PC-3 (cell line): Measurements from ENCODE around the gene TCERG1L. TPM values are rescaled to one million over a fixed set of nuclear protein-coding genes. Genes with fewer than 3 reads are reported as not detected.

Experiments
- ATAC-seq: fragments of 200-7000 bp; cut with Tn5 transposase; 2 replicates; pipeline ENCODE4 v1.9.1; 2020; ENCODE audit warnings: mild to moderate bottlenecking, moderate library complexity
- BruUV-seq: library from RNA; stranded (reverse); fragments of 400-500 nt; replicated peaks from 2 replicates; lab custom pipeline; 2021; lab: Mats Ljungman, UMichigan
- CTCF ChIA-PET: fragments of 300-600 bp; sonication (Branson Sonifier 250); formaldehyde crosslinking; loops from one replicate; lab custom pipeline; 2022; ENCODE audit warnings: antibody characterized with exemption; lab: Charles Lee
- POLR2A ChIA-PET: fragments of 300-600 bp; sonication (Branson Sonifier 250); formaldehyde crosslinking; loops from one replicate; lab custom pipeline; 2022; ENCODE audit warnings: antibody characterized with exemption; ENCODE audit not compliant: unreplicated experiment; lab: Charles Lee
- DNase-seq: peaks from one replicate; pipeline ENCODE4 v3.0.0-alpha.2; 2015
- H2AFZ ChIP-seq: fragments of 300-600 bp; sonication (generic); 2 replicates; pipeline ENCODE4 v1.6.0; 2016; ENCODE audit warnings: antibody characterized with exemption, low read length
- H3F3A ChIP-seq: fragments of 300-600 bp; sonication (generic); one replicate; pipeline ENCODE4 v1.6.0; 2017; ENCODE audit warnings: antibody characterized with exemption, low read length, control low read depth, mild to moderate bottlenecking; ENCODE audit not compliant: unreplicated experiment
- H3K27ac ChIP-seq: fragments of 300-600 bp; sonication (generic); 2 replicates; pipeline ENCODE4 v1.5.1; 2016; ENCODE audit warnings: mild to moderate bottlenecking, low read length
- H3K27me3 ChIP-seq: fragments of 300-600 bp; sonication (generic); 2 replicates; pipeline ENCODE4 v1.6.1; 2016; ENCODE audit warnings: low read length, mixed read lengths
- H3K36me3 ChIP-seq: fragments of 300-600 bp; sonication (generic); 2 replicates; pipeline ENCODE4 v1.6.1; 2016; ENCODE audit warnings: low read depth, mixed run types, low read length, mixed read lengths
- H3K4me1 ChIP-seq: fragments of 300-600 bp; sonication (generic); 2 replicates; pipeline ENCODE4 v1.5.1; 2016; ENCODE audit warnings: low read length; ENCODE audit not compliant: insufficient read depth
- H3K4me2 ChIP-seq: fragments of 300-600 bp; sonication (generic); 2 replicates; pipeline ENCODE4 v1.6.0; 2016; ENCODE audit warnings: low read length
- H3K4me3 ChIP-seq: fragments of 300-600 bp; sonication (generic); 2 replicates; pipeline ENCODE4 v1.5.1; 2016; ENCODE audit warnings: mild to moderate bottlenecking, low read length, mixed read lengths
- H3K79me2 ChIP-seq: fragments of 300-600 bp; sonication (generic); 2 replicates; pipeline ENCODE4 v1.6.1; 2017; ENCODE audit warnings: low read length, mixed read lengths
- H3K9ac ChIP-seq: fragments of 300-600 bp; sonication (generic); 2 replicates; pipeline ENCODE4 v1.6.0; 2016; ENCODE audit warnings: mild to moderate bottlenecking, low read length
- H3K9me2 ChIP-seq: fragments of 300-600 bp; sonication (generic); replicated peaks from 2 replicates; pipeline ENCODE4 v1.6.1; 2016; ENCODE audit warnings: mixed run types, low read length, mixed read lengths
- H3K9me3 ChIP-seq: fragments of 300-600 bp; sonication (generic); 2 replicates; pipeline ENCODE4 v1.6.1; 2016; ENCODE audit warnings: low read length, mixed read lengths
- H4K20me1 ChIP-seq: fragments of 300-600 bp; sonication (generic); 2 replicates; pipeline ENCODE4 v1.6.1; 2016; ENCODE audit warnings: low read length, mixed read lengths
- CTCF ChIP-seq: fragments of 300-600 bp; sonication (generic); conservative IDR thresholded peaks from 2 replicates; pipeline ENCODE4 v1.5.1; 2017; ENCODE audit warnings: antibody characterized with exemption, low read depth, mild to moderate bottlenecking, low read length
- EZH2 ChIP-seq: fragments of 300-600 bp; sonication (generic); IDR thresholded peaks from one replicate; pipeline ENCODE4 v1.6.1; 2017; ENCODE audit warnings: antibody characterized with exemption, mild to moderate bottlenecking, low read length; ENCODE audit not compliant: unreplicated experiment
- EZH2phosphoT487 ChIP-seq: fragments of 300-600 bp; sonication (generic); IDR thresholded peaks from 2 replicates; pipeline ENCODE4 v1.6.1; 2018; ENCODE audit warnings: mild to moderate bottlenecking, antibody characterized with exemption, low read length, borderline replicate concordance
- intact Hi-C: fragments of 100-400 bp; cut with micrococcal nuclease; formaldehyde crosslinking; loops from 2 replicates; pipeline ENCODE4 v1.9.0; 2023
- total RNA-seq: library from RNA; depleted of rRNA; stranded (reverse); fragments of >200 nt; gene quantifications from 2 replicates; pipeline ENCODE4 v1.2.3, GENCODE V29; 2014

Gene TCERG1L
- total RNA-seq, 1 experiment from 2014 or later, result not detected

GRCh38 chr10:131125511-131126225 lies 185.9 kb downstream of the TCERG1L start:
- POLR2A ChIA-PET, result no interaction called here
- no peaks in the 10 kb centered on the region for H3K9me3 ChIP-seq
- CTCF ChIA-PET, result no interaction called here
- H3K36me3 ChIP-seq, result no peaks in the 10 kb centered on the region
- H2AFZ ChIP-seq, result no peak overlapping the region
- intact Hi-C loops, result no loop called here
- TF ChIP-seq EZH2, result no peak
- no peak for TF ChIP-seq EZH2phosphoT487
- no peak for TF ChIP-seq CTCF
- H3K79me2 ChIP-seq, result no peaks in the 10 kb centered on the region
- H4K20me1 ChIP-seq, result no peaks in the 10 kb centered on the region
- H3K27ac ChIP-seq, result no peak overlapping the region
- no TSS peak for BruUV-seq
- ATAC-seq (no peak), DNase-seq (no peak)
- H3K9me2 ChIP-seq, result no peaks in the 10 kb centered on the region
- no peak overlapping the region for H3K4me2 ChIP-seq
- H3K4me1 ChIP-seq, result no peaks in the 10 kb centered on the region
- H3K27me3 ChIP-seq, result no peaks in the 10 kb centered on the region
- H3K4me3 ChIP-seq, result no peak overlapping the region
- H3K9ac ChIP-seq, result no peak overlapping the region
- no peaks in the 10 kb centered on the region for H3F3A ChIP-seq

- H2AFZ ChIP-seq, result no peak overlapping the region
- BruUV-seq, result no TSS peak
- H3K9me3 ChIP-seq, result no peaks in the 10 kb centered on the region
- no peaks in the 10 kb centered on the region for H3K27me3 ChIP-seq
- H3K36me3 ChIP-seq, result no peaks in the 10 kb centered on the region
- ATAC-seq (no peak), DNase-seq (no peak)
- no peak overlapping the region for H3K4me3 ChIP-seq
- H3K79me2 ChIP-seq, result no peaks in the 10 kb centered on the region
- TF ChIP-seq EZH2phosphoT487, result no peak
- no peak for TF ChIP-seq CTCF
- TF ChIP-seq EZH2, result no peak
- CTCF ChIA-PET, result no interaction called here
- intact Hi-C loops, result no loop called here
- no peak overlapping the region for H3K9ac ChIP-seq
- H4K20me1 ChIP-seq, result no peaks in the 10 kb centered on the region
- H3F3A ChIP-seq, result no peaks in the 10 kb centered on the region
- no peaks in the 10 kb centered on the region for H3K9me2 ChIP-seq
- no peak overlapping the region for H3K4me2 ChIP-seq
- no peaks in the 10 kb centered on the region for H3K4me1 ChIP-seq
- H3K27ac ChIP-seq, result no peak overlapping the region
- POLR2A ChIA-PET, result no interaction called here
These were observed 186.6 kb downstream of the TCERG1L start for GRCh38 chr10:131124945-131125344.

GRCh38 chr10:131123496-131123895 lies 188.0 kb downstream of the TCERG1L start:
- Histone ChIP-seq H3K27me3 (no peaks in the 10 kb centered on the region), H3K9ac (no peak overlapping the region), H3K27ac (no peak overlapping the region), H3K4me1 (no peaks in the 10 kb centered on the region), H3K9me2 (no peaks in the 10 kb centered on the region), H3K36me3 (no peaks in the 10 kb centered on the region), H2AFZ (no peak overlapping the region), H3K4me3 (no peak overlapping the region), H4K20me1 (no peaks in the 10 kb centered on the region), H3F3A (no peaks in the 10 kb centered on the region), H3K79me2 (no peaks in the 10 kb centered on the region), H3K9me3 (no peaks in the 10 kb centered on the region), H3K4me2 (no peak overlapping the region)
- BruUV-seq, result no TSS peak
- DNase-seq (no peak), ATAC-seq (no peak)
- TF ChIP-seq EZH2, result no peak
- TF ChIP-seq EZH2phosphoT487, result no peak
- TF ChIP-seq CTCF, result no peak
- ChIA-PET POLR2A (no interaction called here), CTCF (no interaction called here)
- intact Hi-C loops, result no loop called here
